ENCODE measurements around the gene JAG1.
A peak's percentile ranks its signal among the peaks of the same experiment; 100 is the strongest.

The JAG1 gene

GRCh38 chr20:10699489-10699888 lies 25.7 kb upstream of the JAG1 start:
- no peak for DNase-seq

DNA sequence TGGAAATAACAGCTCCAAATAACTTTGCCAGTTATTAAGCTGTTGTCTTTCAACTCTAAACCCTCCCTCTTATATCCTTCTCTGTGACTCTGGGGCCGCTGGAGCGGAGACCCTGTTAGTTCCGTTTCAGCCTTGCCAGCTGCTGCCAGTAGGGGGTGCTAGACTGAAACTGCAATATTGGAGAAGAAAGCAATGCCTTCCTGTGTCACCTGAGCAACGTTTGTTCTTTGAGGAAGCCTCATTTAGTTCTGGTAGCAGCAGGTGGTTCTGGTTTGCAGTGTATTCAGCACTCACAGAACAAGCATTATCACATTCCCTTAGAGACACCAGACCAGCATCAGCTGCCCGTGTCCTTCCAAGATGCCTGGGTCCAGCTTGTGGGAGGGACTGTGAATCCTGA lies 22.9 kb upstream of the JAG1 start:
- no peak for DNase-seq

GRCh38 chr20:10689385-10689784 lies 15.6 kb upstream of the JAG1 start:
- no peak for DNase-seq

DNA sequence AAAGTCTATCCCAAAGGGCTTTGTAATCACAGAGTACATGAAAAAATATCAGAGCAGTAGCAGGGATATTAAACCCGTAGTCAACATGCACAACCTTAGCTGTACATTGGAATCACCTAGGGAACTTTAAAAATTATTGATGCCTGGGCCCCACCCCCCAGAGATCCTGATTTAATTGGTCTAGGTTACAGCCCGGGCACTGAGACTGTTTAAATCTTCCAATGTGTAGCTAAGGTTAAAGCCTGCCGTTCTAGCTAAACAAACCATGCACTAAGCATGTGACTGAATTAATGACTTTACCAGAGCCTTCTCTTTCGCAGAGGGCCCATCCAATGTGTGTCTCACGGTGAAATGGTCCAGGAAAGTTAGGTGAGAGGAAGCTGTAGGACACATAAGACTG lies 14.1 kb upstream of the JAG1 start:
- DNase-seq: no peak

DNA sequence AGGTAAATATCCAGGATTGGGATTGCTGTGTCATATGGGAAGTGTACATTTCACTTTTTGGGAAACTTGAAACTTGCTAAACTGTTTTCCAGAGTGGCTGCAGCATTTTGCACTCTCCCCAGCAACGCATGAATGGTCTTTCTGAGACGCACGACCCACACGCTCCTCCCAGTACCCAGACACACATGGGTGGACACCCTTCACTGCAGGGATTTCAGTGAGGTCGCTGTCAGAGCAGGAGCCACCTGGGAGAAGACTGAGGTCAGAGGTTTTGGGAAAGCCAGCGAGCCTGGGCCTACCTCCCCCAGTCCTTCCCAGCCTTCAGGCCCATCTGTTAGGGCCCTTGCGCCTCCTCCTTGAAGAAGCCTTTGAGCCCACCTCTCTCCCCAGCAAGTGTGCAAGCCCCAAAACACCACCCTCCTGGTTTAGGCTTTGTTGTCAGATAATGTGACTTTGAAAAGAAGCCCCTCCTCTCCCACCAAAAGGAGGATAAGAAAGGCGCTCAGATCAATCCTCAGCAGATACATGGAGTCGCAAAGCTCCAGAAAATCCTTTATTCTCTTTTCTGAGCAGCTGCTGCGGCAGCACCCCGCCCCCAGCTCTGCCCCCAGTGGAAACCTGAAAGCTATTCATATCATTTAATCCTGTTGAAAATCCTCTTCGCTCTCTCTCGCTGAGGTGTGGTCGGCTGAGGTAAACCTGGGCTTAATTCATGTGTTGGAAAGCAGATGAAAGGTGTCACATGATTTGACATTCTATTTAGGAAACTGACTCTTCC lies 12.7 kb upstream of the JAG1 start:
- no peak for DNase-seq

- no peak for DNase-seq
Measured at GRCh38 chr20:10683537-10683936, 9.7 kb upstream of the JAG1 start.

- DNase-seq: no peak
Measured at GRCh38 chr20:10682939-10683338, 9.1 kb upstream of the JAG1 start.

- DNase-seq: no peak
Measured at GRCh38 chr20:10681494-10681893, 7.7 kb upstream of the JAG1 start.

- no peak for DNase-seq
Measured at GRCh38 chr20:10680571-10680970, 6.8 kb upstream of the JAG1 start.

DNA sequence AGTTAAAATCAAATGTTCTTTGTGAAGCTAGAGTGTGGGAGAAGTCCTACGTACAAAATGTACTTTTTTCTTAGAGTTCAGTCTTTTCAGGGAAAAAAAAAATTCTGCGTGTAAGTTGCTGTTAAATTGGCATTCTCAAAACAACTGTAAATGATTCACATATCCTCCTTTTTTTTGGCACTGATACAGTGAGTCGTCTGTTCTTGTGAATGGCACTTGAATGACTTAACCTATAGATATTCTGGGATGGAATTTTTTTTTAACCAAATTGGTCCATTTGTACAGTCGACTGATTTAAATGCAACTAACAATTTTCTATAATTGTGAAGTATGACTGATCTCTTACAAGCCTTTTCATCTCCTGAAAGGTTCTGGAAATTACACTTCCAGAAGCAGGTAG lies 5.5 kb upstream of the JAG1 start:
- no peak for DNase-seq

- DNase-seq: no peak
Measured at GRCh38 chr20:10676518-10676917, 2.7 kb upstream of the JAG1 start.

DNA sequence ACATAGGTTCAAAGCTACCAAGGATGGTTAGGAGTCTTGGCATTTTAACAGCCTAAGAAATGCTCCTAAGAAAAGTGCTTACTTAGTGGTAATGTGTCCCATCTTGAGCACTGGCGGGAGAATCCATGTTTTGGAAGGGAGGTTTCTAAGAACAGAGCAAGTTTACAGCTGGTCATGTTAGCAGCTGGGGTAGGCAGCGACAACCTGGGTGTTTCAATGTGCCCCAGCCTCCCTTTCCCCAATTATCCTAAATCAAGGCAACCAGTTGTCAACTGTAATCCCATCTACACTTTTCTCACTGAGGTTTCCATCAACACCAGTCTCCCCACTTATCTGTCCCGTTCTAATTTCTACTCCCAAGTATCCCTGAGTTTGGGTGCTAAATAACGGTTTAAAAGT lies 1.6 kb upstream of the JAG1 start:
- DNase-seq: no peak

GRCh38 chr20:10674684-10675449 lies 1.1 kb upstream of the JAG1 start:
- peak in 1 of 5 donors; percentile 47 for DNase-seq

GRCh38 chr20:10673176-10673841 lies 490 bp downstream of the JAG1 start:
- DNase-seq: peak in 1 of 5 donors; percentile 4

GRCh38 chr20:10672624-10673127 lies 1.1 kb downstream of the JAG1 start:
- peak in 2 of 5 donors; percentile 14 to 41 for DNase-seq

DNA sequence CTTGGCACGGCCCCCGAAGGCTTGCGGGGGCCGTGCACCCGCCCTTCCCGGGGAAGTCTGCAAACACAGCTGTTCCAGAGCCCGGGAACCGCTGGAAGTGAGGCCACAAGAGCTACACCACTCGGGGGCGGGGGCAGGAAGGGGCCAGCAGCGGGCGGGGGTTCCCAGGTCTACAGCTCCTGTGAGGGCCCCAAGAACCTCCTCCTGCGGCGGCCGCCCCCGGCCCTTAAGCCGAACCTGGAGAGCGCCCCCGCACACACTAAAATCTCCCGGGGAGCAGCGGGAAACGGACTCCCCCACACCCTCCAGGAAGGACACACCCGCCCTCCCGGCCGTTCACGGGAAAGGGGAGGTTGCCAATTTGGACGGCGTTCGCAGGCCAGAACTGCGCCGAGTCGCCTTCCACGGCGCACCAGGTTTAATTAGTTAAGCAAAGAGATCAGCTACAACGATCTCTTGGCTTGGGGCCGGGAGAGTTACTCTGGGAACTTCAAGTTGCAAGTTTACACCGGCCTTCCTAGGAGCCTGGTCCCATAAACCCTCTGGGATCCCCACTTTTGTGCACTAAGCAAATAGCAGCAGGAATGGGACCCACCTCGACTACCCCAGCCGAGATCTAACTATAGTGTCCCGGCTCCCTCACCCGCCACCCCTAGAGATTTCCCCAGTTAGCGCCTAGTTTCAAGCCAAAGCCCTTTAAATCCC lies 1.7 kb downstream of the JAG1 start:
- peak in 1 of 5 donors; percentile 5 for DNase-seq

- DNase-seq: peak in 1 of 5 donors; percentile 39
Measured at GRCh38 chr20:10671221-10671918, 2.4 kb downstream of the JAG1 start.

DNA sequence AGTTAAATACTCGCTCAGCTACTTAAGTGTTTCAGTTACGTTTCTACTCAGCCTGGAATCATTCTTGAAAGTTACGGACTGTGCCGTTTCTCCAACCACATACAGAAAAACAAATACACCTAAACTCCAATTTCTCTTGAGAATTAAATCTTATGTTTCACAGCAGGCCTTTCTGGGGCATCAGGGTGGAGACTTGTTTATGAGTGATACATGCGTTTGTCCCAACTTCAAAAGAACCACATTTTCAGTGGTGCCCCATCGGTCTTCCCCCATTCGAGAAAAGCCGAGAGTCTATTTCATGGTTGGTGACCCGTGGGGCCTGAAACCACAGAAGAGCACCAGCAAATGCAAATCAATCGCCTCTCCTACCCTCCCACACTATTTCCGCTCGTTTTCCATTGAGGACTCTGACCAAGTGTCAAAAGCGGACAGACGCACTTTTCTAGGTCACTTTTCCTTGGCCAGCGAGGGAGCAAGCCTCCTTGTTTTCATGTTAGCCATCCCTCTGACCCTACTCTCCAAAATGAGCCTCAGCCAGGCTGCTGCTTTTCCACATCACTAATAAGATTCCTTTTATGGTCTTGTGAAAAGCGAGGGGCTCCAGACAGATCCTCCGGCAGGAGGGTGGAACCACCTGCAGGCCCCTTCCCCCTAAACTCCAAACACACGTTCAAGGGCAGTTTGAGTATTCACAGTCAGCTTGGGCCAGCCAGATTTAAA lies 3.1 kb downstream of the JAG1 start:
- DNase-seq: no peak

DNA sequence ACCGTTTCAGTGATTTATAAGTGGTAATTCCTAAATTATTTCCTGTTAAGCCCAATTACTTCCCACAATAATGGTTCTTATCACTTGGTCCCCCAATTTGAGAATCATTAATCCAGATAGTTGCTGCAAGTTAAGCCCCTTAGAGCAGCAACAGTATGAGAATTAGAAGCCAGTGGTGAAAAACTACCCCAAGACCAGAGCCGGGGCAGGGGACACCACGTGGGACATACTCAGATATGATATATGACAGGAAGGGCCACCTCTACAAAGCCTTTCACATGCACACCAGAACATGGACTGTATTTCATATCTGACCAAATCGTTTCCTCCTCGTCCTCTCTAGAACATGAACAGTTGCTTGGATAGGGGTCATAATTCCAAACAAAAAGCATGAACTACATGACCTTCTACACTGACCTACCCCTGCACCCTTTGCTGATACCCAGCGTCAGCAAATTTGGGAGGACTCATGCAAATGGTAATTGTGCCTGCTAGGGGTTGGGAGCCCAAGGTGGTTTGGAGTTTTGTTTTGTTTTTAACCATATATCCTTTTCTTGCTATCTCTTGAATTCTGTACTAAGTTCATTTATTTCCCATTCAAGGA lies 3.9 kb downstream of the JAG1 start:
- DNase-seq: no peak

DNA sequence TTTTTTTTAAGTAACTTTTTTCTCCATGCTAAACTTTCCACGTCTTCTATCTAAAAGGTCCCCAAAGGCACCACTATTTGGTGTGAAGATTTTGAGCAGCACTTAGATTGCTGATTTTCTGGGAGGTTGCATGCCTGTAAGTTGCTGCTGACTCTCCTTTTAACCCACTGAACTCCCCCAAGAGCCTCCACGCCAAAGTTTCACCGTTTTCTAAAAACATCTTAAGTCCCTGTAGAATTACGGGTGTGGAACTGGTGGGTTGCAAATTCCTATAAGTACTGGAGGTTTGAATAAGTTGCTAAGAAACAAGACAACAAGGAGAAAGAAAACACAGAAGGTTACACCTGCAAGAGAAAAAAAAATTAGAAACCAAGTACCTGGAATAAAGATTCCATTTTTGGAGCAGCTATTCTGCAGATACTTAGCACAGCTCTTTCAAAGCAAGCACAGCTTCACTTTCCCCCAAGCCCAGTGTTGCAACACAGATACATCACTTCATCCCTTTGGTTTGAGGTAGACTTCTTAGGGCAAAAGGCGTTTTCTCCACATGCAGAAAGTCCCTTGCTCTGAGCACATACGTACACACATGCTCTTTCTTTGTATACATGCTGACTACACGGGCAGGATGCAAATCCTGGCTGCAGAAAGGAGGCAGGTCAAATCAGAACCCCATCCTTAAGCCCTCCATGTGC lies 5.0 kb downstream of the JAG1 start:
- no peak for DNase-seq
